IPS-18c (cell line): ENCODE data around the gene USP35.
A peak's percentile ranks its signal among the peaks of the same experiment; 100 is the strongest.

Experiments used
- H3K4me3 ChIP-seq: 2 replicates; pipeline ENCODE4 v1.7.0; 2013; ENCODE audit warnings: low read depth, mild to moderate bottlenecking, low read length, moderate library complexity; ENCODE audit not compliant: insufficient read depth
- H3K9me3 ChIP-seq: one replicate; pipeline ENCODE4 v1.6.1; 2013; ENCODE audit warnings: mild to moderate bottlenecking, low read length, moderate library complexity; ENCODE audit not compliant: control insufficient read depth, insufficient read depth

Gene USP35

DNA sequence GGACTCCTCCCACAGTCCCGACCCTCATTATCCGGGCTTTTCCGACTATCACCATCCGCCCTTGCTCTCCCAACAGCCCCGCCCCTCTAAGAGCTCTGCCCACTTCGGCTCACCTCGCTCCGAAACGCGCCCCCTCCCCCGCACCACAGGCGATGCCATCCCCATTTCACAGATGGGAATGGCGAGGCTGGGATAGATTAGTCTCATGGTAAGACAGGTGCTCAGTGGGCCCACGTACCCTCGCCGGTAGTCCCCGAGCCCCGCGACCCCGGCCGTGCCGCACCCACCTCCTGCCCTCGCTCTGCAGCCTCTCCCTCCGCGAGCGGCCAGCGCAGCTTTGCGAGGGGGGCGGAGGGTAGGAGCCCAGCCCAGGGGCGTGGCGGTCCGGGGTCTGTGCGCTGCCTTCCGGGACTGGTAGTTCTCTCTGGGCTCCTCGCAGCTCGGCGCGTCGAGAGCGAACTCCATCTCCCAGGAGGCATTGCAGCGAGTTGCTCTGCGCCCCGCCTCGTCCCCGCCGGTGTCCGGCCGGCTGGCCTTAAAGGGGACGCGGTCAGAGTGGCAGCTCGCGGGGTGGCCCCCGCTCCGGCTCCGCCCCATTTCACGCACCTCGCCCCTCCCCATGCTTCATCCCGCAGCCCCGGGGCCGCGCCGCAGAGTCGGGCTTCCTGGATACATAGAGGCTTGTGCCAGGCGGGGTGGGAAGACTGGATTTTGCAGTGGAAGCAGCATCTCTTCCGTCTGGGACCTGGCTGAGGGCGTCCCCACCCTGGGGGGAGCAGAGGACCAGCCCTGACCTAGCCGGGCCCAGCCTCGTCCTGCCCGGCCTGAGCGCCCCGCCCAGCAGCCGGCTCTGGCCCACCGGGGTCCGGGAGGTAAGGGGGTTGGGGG lies at the start of gene USP35, which contains the start of gene KCTD21:
TSS of gene USP35 (plus strand) at position 634 of the 888 bp plus-strand sequence. CDS start 7,327 bp downstream, outside the sequence.
TSS of gene KCTD21 (minus strand) at position 341 of the 888 bp plus-strand sequence. CDS start 14,072 bp downstream, outside the sequence.
- H3K4me3 ChIP-seq = peak within 1 kb of the TSS; percentile 95
- H3K9me3 ChIP-seq = no peaks in the 10 kb centered on the region

DNA sequence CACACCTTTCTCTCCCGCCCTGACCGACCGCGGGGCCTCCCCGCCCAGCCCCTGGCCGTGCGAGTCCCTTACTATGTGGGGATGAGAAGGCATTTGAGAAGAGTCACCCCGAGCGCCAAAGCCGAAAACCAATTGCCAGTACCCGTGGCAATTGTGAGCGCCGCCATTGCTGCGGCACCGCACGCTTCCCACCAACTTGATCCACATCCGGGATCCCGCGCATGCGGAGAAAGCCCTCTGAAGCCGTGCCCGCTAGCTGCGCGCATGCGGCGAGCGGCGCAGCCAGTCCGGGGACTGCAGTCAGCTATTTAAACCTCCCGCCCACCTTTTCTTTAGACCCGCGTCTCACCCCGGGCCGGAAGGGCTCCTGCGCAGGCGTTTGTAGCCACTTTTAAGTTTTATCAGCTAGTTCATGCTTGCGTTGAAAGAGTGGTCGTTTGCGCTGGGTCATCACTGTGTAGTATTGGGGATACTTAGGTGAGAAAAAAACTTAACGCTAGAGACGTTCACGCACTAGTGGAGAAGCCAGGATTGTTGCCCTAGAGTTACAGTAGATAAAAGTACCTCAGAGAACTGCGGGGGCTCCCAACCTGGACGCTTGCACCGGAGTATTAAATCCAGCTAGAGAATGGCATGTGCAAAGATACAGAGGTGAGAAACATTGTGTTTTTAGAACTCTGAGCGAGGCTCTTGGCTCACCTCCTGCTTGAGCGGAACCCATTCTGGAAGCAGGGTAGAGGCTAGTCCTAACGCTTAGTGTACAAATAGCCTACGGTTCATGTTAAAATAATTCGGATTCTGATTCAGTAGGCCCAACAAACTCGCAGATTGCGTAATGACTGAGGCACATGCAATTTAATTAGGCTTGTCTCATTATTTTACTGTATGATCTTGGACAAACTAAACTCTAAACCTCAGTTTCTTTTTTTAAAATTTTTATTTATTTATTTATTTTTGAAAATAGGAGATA lies 49.0 kb upstream of the USP35 start, which contains the start of gene ALG8:
TSS of gene ALG8 (minus strand) at position 205 of the 970 bp plus-strand sequence. CDS start at position 167, 38 bp downstream.
- H3K4me3 ChIP-seq = peak within 1 kb of the TSS; percentile 94
- no peaks in the 10 kb centered on the region for H3K9me3 ChIP-seq

DNA sequence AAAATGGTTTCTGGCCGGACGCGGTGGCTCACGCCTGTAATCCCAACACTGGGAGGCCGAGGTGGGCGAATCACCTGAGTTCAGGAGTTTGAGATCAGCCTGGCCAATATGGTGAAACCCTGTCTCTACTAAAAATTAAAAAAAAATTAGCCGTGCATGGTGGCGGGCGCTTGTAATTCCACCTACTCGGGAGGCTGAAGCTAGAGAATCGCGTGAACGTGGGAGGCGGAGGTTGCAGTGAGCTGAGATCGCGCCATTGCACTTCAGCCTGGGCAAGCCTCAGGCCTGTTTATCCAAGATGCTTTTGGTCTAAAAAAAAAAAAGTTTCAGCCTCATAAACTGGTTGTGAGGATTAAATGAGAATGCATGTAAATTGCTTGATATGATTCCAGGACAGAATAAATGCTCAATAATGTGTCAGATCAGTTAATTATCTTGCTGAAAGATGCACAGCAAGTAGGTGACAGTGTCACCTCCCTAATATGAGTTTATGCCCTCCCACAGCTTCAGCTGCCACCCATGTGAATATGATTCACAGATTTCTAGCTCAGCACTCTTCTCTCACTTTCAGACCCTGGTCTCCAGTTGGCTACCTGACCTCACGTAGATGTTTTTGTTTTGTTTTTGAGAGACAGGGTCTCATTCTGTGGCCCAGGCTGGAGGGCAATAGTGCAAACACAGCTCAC lies 48.2 kb upstream of the USP35 start:
- Histone ChIP-seq H3K4me3 (peak overlapping the region; percentile 94), H3K9me3 (no peaks in the 10 kb centered on the region)

- Histone ChIP-seq H3K4me3 (no peak overlapping the region), H3K9me3 (no peaks in the 10 kb centered on the region)
Observed at GRCh38 chr11:78145511-78146025, 43.2 kb upstream of the USP35 start.

DNA sequence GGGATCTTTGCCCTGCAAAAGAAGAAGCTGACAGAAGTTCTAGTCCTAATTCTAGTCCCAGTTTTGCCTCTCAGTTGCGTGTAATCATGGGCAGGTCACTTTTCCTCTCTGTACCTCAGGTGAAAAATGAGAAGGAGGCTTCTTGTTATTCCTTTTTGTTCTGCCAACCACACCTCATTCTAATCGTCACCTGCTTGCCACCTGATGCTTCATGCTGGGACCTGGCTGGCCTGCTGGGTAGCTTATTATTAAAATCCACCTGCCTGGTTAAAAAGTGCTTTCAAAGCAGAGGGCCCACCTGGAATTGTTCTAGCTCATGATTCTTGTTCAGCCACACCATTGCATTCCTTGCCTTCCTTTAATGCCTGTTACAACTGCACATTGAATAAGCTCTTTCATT lies 40.9 kb upstream of the USP35 start:
- Histone ChIP-seq H3K4me3 (no peak overlapping the region), H3K9me3 (no peaks in the 10 kb centered on the region)

GRCh38 chr11:78149646-78150045 lies 39.1 kb upstream of the USP35 start:
- Histone ChIP-seq H3K4me3 (no peak overlapping the region), H3K9me3 (no peaks in the 10 kb centered on the region)

GRCh38 chr11:78150346-78150745 lies 38.4 kb upstream of the USP35 start:
- H3K9me3 ChIP-seq = no peaks in the 10 kb centered on the region
- no peak overlapping the region for H3K4me3 ChIP-seq

DNA sequence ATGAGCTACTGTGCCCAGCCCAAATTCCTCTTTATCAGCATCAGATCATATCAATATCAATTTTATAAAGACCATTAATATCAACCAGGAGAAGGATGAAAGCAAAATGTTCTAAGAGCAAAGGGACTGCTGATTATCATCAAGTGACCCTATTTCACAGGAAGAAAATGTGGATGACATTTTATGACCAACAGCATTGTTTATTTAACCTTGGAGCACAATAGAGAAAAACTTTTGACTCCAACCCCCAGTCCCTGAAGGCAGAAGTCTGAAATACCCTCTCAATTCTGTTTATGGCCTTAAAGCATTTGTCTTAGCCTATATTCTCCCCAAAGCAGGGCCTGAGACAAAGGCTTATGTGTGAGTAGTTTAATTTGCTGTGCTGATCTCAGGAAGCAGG lies 38.0 kb upstream of the USP35 start:
- Histone ChIP-seq H3K9me3 (no peaks in the 10 kb centered on the region), H3K4me3 (no peak overlapping the region)

- H3K4me3 ChIP-seq = no peak overlapping the region
- no peaks in the 10 kb centered on the region for H3K9me3 ChIP-seq
Observed at GRCh38 chr11:78151804-78152203, 36.9 kb upstream of the USP35 start.

DNA sequence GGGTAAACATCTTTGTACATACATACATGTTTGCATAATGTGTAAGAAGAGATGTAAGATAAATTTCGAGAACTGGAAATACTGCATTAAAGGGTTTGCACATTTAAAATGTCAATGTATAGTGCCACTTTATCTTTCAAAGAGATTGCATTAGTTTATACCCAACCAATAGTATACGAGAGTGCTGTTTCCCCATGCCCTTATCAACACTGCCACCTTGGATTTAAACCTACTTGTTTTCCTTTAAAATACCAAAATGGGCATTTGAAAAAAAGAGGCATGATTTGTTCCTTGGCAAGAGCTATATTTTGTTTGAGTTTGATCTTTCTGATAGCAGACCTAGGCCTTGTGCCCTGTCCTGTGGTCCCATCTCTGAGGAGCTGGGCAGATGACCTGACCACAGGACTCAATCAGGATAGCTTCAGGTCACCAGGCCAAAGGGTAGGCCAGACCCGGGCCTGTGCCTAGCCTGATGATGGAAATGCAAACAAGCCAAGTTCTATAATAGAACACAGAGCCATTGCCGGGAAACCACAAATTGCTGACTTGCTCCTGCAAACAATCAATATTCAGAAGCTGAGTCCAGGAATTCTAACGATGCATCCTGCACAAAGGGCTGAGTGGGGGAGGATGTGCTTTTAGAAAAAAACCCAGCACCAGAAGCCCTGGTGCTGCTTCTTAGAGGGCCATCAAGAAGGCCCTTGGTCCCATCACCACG lies 32.4 kb upstream of the USP35 start:
- Histone ChIP-seq H3K9me3 (no peaks in the 10 kb centered on the region), H3K4me3 (no peak overlapping the region)

DNA sequence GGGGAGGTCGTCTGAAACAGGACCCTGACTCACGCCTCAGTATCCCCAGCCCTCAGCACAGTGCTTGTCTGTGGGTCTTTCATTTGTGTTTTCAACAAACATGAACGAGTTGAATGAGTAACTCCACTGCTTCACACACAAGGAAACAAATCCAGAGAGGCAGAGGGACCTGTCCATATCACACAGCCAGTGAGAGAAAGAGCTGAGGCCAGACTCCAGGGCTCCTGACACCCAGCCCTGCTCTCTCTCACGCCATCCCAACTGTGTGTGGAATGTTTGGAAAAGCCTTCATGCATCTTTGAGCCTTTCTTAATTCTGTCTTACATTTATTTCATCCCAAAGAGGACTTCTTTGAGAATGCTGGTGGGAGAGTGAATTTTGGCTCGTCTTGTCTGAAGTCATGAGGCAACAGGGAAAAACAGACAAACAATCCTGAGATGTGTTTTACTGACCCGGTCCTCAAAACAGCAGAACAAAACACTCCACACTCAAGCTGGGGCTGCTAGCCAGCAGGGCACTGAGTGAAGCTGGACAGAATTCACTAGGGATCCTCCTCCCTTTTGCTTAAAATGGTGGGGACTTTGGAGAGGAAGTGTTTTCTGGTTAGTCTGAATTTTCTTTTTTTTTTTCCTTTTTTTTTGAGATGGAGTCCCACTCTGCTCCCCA lies 29.6 kb upstream of the USP35 start:
- no peaks in the 10 kb centered on the region for H3K9me3 ChIP-seq
- no peak overlapping the region for H3K4me3 ChIP-seq

DNA sequence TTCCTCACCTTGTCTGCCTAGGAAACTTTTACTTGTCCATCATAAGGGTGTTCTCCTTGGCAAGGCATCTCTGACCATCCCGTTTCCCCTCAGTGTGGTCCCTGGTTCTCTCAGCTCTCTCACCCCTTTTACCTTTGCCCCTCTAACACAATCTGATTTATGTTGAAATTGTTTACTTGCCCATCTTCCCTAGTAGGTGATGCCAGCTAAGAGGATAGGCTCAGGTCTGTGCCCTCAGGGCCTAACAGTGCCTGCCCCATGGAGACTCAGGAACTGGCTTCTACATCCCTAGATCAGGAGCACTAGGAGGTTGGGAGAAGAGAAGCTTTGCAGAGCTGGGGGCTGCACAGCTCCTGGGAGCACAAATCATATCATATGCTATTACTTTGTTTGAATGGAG lies 28.2 kb upstream of the USP35 start:
- Histone ChIP-seq H3K9me3 (peaks cover 2% of the 10 kb centered on the region), H3K4me3 (no peak overlapping the region)

- no peak overlapping the region for H3K4me3 ChIP-seq
- H3K9me3 ChIP-seq = peaks cover 2% of the 10 kb centered on the region
Observed at GRCh38 chr11:78161346-78161745, 27.4 kb upstream of the USP35 start.

DNA sequence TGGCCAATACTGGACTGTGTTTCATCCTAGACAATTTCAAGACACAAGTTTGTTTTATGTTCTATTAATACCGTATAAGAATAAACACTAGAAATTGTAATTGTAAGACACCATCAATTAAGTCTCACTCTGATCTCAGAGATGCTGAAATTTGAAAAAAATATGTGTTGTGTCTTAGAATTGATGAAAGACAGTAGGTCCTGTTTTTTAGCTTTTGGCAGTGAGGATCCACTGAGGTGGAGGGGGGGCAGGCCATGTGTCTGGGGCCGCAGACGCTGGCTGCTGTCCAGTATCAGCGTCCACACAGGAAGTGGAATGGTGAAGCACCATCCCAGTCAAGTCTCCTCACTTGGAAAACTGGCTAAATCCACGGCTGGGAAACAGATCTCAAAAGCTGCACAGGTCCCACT lies 26.8 kb upstream of the USP35 start:
- H3K9me3 ChIP-seq = peaks cover 2% of the 10 kb centered on the region
- H3K4me3 ChIP-seq = no peak overlapping the region

GRCh38 chr11:78163828-78164227 lies 24.9 kb upstream of the USP35 start:
- Histone ChIP-seq H3K4me3 (no peak overlapping the region), H3K9me3 (peaks cover 2% of the 10 kb centered on the region)

DNA sequence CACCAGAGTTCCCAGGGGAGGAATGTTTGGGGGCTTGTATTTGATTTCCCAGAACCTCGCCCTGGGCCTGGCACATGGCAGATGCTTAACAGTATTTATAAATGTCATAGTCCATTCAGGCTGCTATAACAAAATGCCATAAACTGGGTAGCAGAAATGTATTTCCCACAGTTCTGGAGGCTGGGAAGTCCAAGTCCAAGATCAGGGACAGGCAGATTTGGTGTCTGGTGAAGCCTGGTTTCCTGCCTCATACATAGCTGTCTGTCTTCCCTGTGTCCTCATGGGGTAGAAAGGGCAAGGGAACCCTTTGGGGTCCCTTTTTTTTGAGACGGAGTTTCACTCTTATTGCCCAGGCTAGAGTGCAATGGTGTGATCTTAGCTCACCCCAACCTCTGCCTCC lies 24.2 kb upstream of the USP35 start:
- Histone ChIP-seq H3K9me3 (peaks cover 2% of the 10 kb centered on the region), H3K4me3 (no peak overlapping the region)
